A549 (cell line): ENCODE data around the gene ARPC2.

Experiments used
- CTCF ChIP-seq: fragments of >200 bp; sonication (Bioruptor Twin); formaldehyde crosslinking; IDR thresholded peaks from 3 replicates; pipeline ENCODE4 v1.5.1; 2016
- ELK1 ChIP-seq: fragments of 150-350 bp; IDR thresholded peaks from 2 replicates; pipeline ENCODE4 v1.6.1; 2014; ENCODE audit warnings: low read depth, mild to moderate bottlenecking, low read length
- TF ChIP-seq, protein P1 (sequence below): IDR thresholded peaks from 2 replicates; pipeline ENCODE4 v1.6.1; 2012

DNA sequence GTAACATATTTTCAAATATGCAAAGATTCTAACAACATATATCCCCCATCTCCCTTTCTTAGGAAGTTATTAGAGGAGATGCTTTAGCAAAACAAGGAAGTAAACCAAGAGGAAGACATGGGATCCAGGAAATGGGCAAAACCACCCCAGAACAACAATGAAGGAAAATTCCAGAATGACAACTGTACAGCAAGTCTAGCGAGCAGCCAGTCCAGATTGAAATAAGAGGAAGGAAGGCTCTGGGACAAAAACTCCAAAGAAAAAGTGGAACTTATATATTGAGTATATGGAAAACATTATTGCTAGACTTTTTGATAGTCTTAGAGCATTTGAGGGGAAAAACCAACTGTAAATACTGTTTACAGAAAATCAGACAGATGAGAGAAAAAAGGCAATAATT, 2.9 kb upstream of the ARPC2 start:
- TF ChIP-seq, protein P1, sequence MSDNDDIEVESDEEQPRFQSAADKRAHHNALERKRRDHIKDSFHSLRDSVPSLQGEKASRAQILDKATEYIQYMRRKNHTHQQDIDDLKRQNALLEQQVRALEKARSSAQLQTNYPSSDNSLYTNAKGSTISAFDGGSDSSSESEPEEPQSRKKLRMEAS: no peak
- TF ChIP-seq CTCF (no peak), ELK1 (no peak)
